Measurements from ENCODE around the gene SUPT7L.

Gene SUPT7L

DNA sequence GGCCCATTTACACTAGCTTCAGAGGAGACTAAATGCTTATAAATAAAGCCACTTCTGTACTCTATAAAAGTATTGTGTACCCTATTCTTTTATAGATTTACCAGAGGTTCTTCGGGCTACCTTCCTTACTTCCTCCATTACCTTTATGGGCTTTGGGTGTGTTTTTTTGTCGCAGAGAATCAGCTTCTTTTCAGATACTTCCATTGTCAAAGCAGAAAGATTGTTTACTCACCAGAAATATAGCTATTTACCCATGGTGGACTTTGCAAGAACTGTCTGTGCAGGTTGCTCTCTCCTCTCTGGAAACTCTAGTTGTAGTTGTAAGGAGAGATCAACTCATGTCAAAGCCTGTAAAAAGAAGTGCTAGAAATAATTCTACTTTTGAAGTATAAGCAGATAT, 49.4 kb downstream of the SUPT7L start:
- intact Hi-C loops (cut with micrococcal nuclease), result no loop called here
- no peaks in the 10 kb centered on the region for H3K4me1 Mint-ChIP-seq (ENCODE audit: low read depth)
- no peak overlapping the region for H3K4me3 Mint-ChIP-seq
- H3K36me3 Mint-ChIP-seq (ENCODE audit: low read depth), result peaks cover 81% of the 10 kb centered on the region
- no peaks in the 10 kb centered on the region for H3K9me3 Mint-ChIP-seq
- H3K27me3 Mint-ChIP-seq, result no peaks in the 10 kb centered on the region
- H3K27ac Mint-ChIP-seq, result no peak overlapping the region

DNA sequence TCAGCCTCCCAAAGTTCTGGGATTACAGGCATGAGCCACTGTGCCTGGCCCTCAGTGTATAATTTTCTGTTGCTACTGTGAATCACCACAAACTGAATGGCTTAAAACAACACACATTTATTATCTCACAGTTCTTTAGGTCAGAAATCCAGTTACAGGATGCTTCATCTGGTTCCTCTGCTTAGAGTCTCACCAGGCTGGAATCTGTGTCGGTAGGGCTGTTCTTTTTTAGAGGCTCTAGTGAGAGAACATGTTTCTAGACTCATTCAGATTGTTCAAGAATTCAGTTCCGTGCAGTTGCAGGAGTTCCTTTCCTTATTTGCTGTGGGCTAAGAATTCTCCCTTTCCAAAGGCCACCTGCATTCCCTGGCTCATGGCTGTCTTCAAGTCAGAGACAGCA, 56.8 kb downstream of the SUPT7L start:
- H3K9me3 Mint-ChIP-seq, result no peaks in the 10 kb centered on the region
- no peak overlapping the region for H3K27ac Mint-ChIP-seq
- H3K36me3 Mint-ChIP-seq (ENCODE audit: low read depth), result peaks cover 92% of the 10 kb centered on the region
- H3K4me1 Mint-ChIP-seq (ENCODE audit: low read depth), result no peaks in the 10 kb centered on the region
- no peaks in the 10 kb centered on the region for H3K27me3 Mint-ChIP-seq
- intact Hi-C loops (cut with micrococcal nuclease), result no loop called here
- H3K4me3 Mint-ChIP-seq, result no peak overlapping the region

Measured in dendritic cell treated with granulocyte-macrophage colony-stimulating factor and Interleukin-4, amounts not matched to agents 40 ng/mL and 50 ng/mL, for 4 days (primary cell).